Astrocyte of the cerebellum (primary cell): ENCODE measurements around the gene UBE3D.

ENCODE experiments used
- DNase-seq: peaks from one replicate; pipeline ENCODE4 v3.0.0-alpha.2; 2011; ENCODE audit warnings: low read depth
- H3K4me3 ChIP-seq: 2 replicates; pipeline ENCODE4 v1.5.1; 2011; ENCODE audit warnings: mild to moderate bottlenecking, low read depth, low read length, moderate library complexity
- CTCF ChIP-seq: IDR thresholded peaks from 2 replicates; pipeline ENCODE4 v1.5.1; 2012; ENCODE audit warnings: low read length, low read depth, moderate library complexity, mild to moderate bottlenecking; ENCODE audit errors: missing control alignments
- in situ Hi-C: cut with HindIII; loops from 2 replicates; pipeline ENCODE4 v1.10.0; 2017; ENCODE audit warnings: low sequenced_read_pairs

The UBE3D gene

GRCh38 chr6:83072726-83073125 is 7.1 kb upstream of the UBE3D start:
- H3K4me3 ChIP-seq, result no peak overlapping the region
- no peak for TF ChIP-seq CTCF
- in situ Hi-C loops, result no loop called here
- no peak for DNase-seq

- in situ Hi-C loops, result no loop called here
- DNase-seq, result no peak
- no peak for TF ChIP-seq CTCF
- no peak overlapping the region for H3K4me3 ChIP-seq
Observed at GRCh38 chr6:83071707-83072106, 6.1 kb upstream of the UBE3D start.

DNA sequence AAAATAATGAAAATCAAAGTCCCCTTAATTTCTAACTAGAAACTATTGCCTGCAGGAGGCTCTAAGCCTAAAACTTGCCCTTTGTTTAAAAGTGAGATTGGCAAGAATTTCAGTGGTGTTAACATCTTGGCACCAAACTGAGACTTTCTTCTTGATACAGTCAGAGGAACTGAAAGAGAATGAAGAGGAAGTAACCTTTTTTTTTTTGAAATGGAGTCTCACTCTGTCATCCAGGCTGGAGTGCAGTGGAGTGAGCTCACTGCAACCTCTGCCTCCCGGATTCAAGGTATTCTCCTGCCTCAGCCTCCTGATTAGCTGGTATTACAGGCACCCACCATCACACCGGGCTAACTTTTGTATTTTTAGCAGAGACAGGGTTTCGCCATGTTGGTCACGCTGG is 5.4 kb upstream of the UBE3D start:
- TF ChIP-seq CTCF, result no peak
- H3K4me3 ChIP-seq, result no peak overlapping the region
- DNase-seq, result no peak
- in situ Hi-C loops, result no loop called here

- no peak for TF ChIP-seq CTCF
- no peak overlapping the region for H3K4me3 ChIP-seq
- in situ Hi-C loops, result no loop called here
- no peak for DNase-seq
Observed at GRCh38 chr6:83069633-83070032, 4.0 kb upstream of the UBE3D start.

- no peak for DNase-seq
- no peak for TF ChIP-seq CTCF
- H3K4me3 ChIP-seq, result peak overlapping the region; percentile 87
- in situ Hi-C loops, result no loop called here
Observed at GRCh38 chr6:83068616-83069015, 3.0 kb upstream of the UBE3D start.

DNA sequence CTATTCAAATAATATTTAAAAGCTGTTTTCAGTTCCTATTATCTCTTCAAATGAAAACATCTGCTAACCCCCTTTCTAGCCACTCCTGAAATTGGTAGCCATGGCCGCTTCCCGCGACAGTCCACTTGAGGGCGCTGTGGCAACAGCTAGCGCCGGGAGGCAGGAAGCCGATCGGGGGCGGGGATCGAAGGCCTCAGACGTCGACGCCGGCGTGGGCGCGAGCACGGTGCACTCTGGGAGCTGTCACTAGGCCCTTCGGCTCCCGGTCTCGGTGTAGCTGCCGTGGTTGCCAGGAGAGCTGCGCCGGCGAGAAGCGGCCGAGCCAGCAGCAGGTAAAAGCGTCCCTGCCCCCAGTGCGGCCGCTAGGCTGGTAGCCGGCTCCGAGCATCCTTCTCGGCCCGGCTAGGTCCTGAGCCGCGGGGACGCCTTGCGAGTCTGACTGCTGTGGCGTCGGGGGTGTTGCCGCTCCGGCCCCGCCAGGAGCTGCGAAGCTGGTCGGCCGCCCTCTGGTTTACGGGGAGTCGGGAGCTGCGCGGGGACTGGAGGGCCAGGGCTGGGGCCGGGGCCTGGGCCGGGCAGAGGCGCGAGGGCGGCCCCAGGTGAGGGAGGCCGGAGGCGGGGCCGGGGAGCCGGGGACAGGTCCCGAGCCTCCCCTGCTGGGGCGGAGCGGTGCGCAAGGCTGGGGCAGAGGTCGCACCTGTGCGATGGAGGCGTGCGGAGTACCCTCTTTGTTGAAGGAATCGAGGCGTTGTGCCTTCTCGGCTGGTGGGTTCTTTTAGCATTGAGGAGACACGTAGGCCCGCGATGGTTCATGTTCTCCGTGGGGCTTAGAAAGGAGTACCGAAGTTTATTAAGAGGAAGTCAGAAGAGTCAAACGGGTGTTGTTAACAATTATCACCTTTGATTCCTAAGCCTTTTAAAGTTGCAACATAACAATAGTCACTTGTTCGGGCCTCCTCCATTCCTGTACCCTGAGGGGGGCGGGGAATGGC is 2.1 kb upstream of the UBE3D start, which contains the start of gene DOP1A:
TSS of gene DOP1A (plus strand) at position 224 of the 992 bp plus-strand sequence. CDS start 29,307 bp downstream, outside the sequence.
- H3K4me3 ChIP-seq, result peak within 1 kb of the TSS; percentile 87
- peak; percentile 99 for TF ChIP-seq CTCF
- peak; percentile 84 for DNase-seq
- in situ Hi-C loops, result no loop called here
